ENCODE data around the gene BDKRB2. TPM values are rescaled to one million over a fixed set of nuclear protein-coding genes. Genes with fewer than 3 reads are reported as not detected.
"Not testable (repeated sequence)": the region's sequence is repeated elsewhere in the genome, so short reads cannot be mapped to it uniquely, and the experiment has no call there.

BDKRB2 gene
- total and polyA plus RNA-seq, 9 donors: 0.40 to 3.3 (median 1.9) TPM

DNA sequence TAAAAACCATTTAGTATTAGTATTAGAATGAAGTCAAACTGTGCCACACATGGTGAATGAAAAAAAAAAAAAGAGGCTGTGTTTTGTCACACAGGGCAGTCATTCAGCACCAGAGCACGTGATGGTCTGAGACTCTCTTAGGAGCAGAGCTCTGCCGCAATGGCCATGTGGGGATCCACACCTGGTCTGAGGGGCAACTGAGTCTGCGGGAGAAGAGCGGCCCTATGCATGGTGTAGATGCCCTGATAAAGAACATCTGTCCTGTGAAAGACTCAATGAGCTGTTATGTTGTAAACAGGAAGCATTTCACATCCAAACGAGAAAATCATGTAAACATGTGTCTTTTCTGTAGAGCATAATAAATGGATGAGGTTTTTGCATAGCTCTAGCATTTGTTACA lies 39.1 kb downstream of the BDKRB2 start:
- intact Hi-C loops (cut with DNase I): no loop called here
- Histone ChIP-seq H3K4me1 (ENCODE audit: insufficient read depth) (no peaks in the 10 kb centered on the region), H3K4me3 (no peak overlapping the region), H3K9me3 (no peaks in the 10 kb centered on the region), H3K27ac (no peak overlapping the region), H3K27me3 (no peaks in the 10 kb centered on the region), H3K36me3 (no peaks in the 10 kb centered on the region)
- TF ChIP-seq, protein P1, sequence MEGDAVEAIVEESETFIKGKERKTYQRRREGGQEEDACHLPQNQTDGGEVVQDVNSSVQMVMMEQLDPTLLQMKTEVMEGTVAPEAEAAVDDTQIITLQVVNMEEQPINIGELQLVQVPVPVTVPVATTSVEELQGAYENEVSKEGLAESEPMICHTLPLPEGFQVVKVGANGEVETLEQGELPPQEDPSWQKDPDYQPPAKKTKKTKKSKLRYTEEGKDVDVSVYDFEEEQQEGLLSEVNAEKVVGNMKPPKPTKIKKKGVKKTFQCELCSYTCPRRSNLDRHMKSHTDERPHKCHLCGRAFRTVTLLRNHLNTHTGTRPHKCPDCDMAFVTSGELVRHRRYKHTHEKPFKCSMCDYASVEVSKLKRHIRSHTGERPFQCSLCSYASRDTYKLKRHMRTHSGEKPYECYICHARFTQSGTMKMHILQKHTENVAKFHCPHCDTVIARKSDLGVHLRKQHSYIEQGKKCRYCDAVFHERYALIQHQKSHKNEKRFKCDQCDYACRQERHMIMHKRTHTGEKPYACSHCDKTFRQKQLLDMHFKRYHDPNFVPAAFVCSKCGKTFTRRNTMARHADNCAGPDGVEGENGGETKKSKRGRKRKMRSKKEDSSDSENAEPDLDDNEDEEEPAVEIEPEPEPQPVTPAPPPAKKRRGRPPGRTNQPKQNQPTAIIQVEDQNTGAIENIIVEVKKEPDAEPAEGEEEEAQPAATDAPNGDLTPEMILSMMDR (IDR thresholded peaks at IDR 0.05): no peak
- TF ChIP-seq EP300 (IDR thresholded peaks at IDR 0.05) (no peak), POLR2A (IDR thresholded peaks at IDR 0.05) (no peak)
- DNase-seq: no peak
- WGBS, 3 donors: 56 to 67% (median 60%) methylated on average over 5 of the region's 5 CpGs

DNA sequence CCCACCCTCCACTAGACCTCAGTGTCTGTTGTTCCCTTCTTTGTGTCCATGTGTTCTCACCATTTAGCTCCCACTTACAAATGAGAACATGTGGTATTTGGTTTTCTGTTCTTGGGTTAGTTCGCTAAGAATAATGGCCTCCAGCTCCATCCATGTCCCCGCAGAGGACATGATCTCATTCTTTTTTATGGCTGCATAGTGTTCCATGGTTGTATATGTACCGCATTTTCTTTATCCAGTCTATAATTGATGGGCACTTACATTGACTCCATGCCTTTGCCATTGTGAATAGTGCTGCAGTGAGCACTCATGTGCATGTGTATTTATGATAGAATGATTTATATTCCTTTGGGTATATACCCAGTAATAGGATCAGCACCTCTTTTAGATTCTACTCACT lies 40.4 kb downstream of the BDKRB2 start:
- H3K9me3 ChIP-seq; DNase-seq; intact Hi-C loops (cut with DNase I); H3K27ac ChIP-seq; H3K4me1 ChIP-seq (ENCODE audit: insufficient read depth); H3K4me3 ChIP-seq; H3K36me3 ChIP-seq; H3K27me3 ChIP-seq: not testable (repeated sequence)
- 88 to 93% (median 90%) methylated on average over 3 of the region's 3 CpGs for WGBS, 3 donors

DNA sequence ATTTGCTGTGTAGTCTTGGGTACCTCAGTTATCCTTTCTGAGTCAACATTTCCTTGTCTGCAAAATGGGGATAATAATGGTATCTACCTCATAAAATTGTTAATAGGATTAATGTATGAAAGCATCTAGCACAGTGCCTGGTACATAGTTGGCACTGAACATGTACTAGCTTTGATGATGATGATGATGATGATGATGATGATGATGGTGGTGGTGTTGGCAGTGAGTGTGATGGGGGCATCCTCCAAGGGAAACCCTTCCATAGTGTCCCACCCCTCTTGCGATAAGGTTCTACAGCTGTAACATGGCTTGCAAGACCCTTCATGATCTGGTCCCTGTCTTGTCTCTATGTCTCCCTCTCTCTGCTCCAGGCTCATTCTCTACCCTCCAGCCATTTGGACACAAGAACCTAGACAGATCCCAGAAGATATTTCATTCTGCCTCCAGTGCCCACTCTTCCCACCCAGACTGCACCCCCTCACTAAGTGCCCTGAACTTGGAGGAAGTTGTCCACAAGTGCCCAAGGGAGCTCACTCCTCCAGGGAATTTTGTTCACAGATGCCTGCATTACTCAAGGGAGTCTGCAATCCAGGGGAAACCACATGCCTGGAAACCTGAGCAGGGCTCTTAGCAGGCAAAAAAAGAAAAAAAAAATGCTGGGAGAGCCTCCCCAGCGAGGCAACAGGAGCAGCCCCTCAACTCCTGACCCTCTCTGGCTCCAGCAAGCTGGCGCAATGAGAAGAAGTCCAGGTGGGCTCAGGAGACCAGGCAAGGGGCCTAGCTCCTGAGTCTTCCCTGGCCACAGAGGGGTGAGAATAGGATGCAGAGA lies 41.3 kb downstream of the BDKRB2 start:
- Histone ChIP-seq H3K9me3 (no peaks in the 10 kb centered on the region), H3K27ac (no peak overlapping the region), H3K27me3 (no peaks in the 10 kb centered on the region), H3K36me3 (no peaks in the 10 kb centered on the region), H3K4me1 (ENCODE audit: insufficient read depth) (no peaks in the 10 kb centered on the region), H3K4me3 (no peak overlapping the region)
- intact Hi-C loops (cut with DNase I): no loop called here
- WGBS, 3 donors: 83 to 84% (median 84%) methylated on average over 3 of the region's 3 CpGs
- TF ChIP-seq, protein P1 (IDR thresholded peaks at IDR 0.05): no peak
- TF ChIP-seq POLR2A (IDR thresholded peaks at IDR 0.05) (no peak), EP300 (IDR thresholded peaks at IDR 0.05) (no peak)
- DNase-seq: no peak

DNA sequence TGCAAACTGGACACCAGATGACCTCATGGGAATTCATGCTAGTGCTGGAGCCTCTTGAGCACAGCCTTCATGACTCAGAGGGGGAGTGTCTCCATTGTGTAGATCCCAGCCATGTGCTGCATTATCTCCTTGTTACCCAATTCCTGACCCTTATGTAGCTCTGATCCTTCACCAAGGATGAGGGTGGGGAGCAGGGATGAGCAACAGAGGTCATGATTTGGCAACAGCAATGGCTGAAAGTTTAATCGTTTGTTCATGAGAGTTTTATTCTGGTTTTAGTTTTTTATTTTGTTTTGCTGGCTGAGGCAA lies 41.9 kb downstream of the BDKRB2 start:
- Histone ChIP-seq H3K4me1 (ENCODE audit: insufficient read depth) (no peaks in the 10 kb centered on the region), H3K27ac (no peak overlapping the region), H3K36me3 (no peaks in the 10 kb centered on the region), H3K4me3 (no peak overlapping the region), H3K9me3 (no peaks in the 10 kb centered on the region), H3K27me3 (no peaks in the 10 kb centered on the region)
- TF ChIP-seq POLR2A (IDR thresholded peaks at IDR 0.05) (no peak), EP300 (IDR thresholded peaks at IDR 0.05) (no peak)
- TF ChIP-seq, protein P1 (IDR thresholded peaks at IDR 0.05): no peak
- no peak for DNase-seq
- WGBS, 3 donors: 38 to 63% (median 56%) methylated on average over 1 of the region's 1 CpG
- intact Hi-C loops (cut with DNase I): no loop called here

DNA sequence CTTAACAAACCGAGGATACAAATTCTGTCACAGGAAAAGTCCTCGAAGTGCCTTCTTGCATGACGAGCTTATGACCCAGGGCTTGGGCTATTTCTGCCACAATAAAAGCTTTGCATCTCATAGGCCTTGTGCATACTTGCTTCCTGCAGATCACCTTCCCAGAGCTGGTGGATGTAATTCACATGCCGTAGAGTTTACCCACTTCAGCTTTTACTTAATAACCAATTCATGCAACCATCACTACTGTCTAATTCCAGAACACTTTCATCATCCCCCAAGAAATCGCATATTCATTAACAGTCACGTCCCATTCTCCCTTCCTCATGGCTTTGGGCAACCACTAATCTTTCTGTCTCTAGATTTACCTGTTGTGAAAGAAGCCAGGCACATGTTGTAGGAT lies 42.4 kb downstream of the BDKRB2 start:
- TF ChIP-seq POLR2A (IDR thresholded peaks at IDR 0.05) (no peak), EP300 (IDR thresholded peaks at IDR 0.05) (no peak)
- TF ChIP-seq, protein P1 (IDR thresholded peaks at IDR 0.05): no peak
- no peak for DNase-seq
- Histone ChIP-seq H3K9me3 (no peaks in the 10 kb centered on the region), H3K4me3 (no peak overlapping the region), H3K36me3 (no peaks in the 10 kb centered on the region), H3K4me1 (ENCODE audit: insufficient read depth) (no peaks in the 10 kb centered on the region), H3K27me3 (no peaks in the 10 kb centered on the region), H3K27ac (no peak overlapping the region)
- intact Hi-C loops (cut with DNase I): no loop called here
- 85 to 89% (median 89%) methylated on average over 6 of the region's 6 CpGs for WGBS, 3 donors

Measured in ovary (tissue), 9 donors.